ENCODE results near the gene PPP6R2. TPM values are rescaled to one million over a fixed set of nuclear protein-coding genes. Genes with fewer than 3 reads are reported as not detected.

PPP6R2 gene
- polyA plus RNA-seq, 1 donor (not counting 4 experiments of a cell fraction or from before 2014, with no cell fraction given) = 19.8 TPM

DNA sequence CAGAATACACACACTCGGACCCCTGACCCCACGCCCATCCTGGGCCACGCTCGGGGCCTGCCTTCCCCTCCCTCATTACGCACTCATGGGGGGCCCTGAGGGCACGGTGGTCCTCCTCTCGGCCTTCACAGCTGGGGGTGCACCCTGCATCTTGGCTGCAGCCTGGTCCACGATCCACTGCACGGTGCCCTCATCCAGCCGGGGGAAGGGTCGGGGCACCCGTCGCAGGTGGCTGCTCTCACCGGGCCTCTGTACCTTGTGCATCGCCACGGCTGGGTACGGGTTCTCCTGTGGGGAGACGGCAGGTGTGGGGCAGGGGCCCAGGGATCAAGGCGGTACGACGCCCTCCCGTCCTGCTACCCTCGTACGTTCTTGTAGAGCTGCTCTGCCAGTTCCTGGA, 121.3 kb downstream of the PPP6R2 start:
- no peaks in the 10 kb centered on the region for H3K27me3 ChIP-seq (ENCODE audit: control insufficient read depth, extremely low read depth, insufficient read depth, low read length)
- H2AFZ ChIP-seq (ENCODE audit: control insufficient read depth, low read length) = no peak overlapping the region
- H4K20me1 ChIP-seq (ENCODE audit: control insufficient read depth, extremely low read depth, insufficient read depth, low read length) = peaks cover 7% of the 10 kb centered on the region
- no peak for DNase-seq (ENCODE audit: low read depth, low spot score)
- no peak overlapping the region for H3K9ac ChIP-seq (ENCODE audit: control insufficient read depth, extremely low read depth, insufficient read depth, low read length)
- peaks cover 39 to 60% of the 10 kb centered on the region in 2 experiments for H3K36me3 ChIP-seq (ENCODE audit: control insufficient read depth in 2 of 2, extremely low read depth in 1 of 2, insufficient read depth in 2 of 2, low read length in 2 of 2)
- peaks cover 12% of the 10 kb centered on the region for H3K4me1 ChIP-seq (ENCODE audit: control insufficient read depth, extremely low read depth, insufficient read depth, low read length)
- TF ChIP-seq CTCF (optimal IDR thresholded peaks at IDR 0.05 in 1 of 3, IDR thresholded peaks at IDR 0.05 in 1 of 3, conservative IDR thresholded peaks at IDR 0.05 in 1 of 3; ENCODE audit: extremely low read depth in 1 of 3, insufficient read depth in 2 of 3, low read length in 3 of 3) (no peak), EZH2 (IDR thresholded peaks at IDR 0.05; ENCODE audit: low read length) (no peak)
- no peak for FAIRE-seq
- H3K27ac ChIP-seq (ENCODE audit: control insufficient read depth, insufficient read depth, low read length) = no peak overlapping the region
- H3K4me2 ChIP-seq (ENCODE audit: control insufficient read depth, extremely low read depth, insufficient read depth, low read depth, low read length) = no peak overlapping the region
- no peaks in the 10 kb centered on the region for H3K9me3 ChIP-seq (ENCODE audit: control insufficient read depth, low read depth, low read length)
- H3K79me2 ChIP-seq (ENCODE audit: control insufficient read depth, insufficient read depth, low read length) = peaks cover 13% of the 10 kb centered on the region
- H3K9me1 ChIP-seq (ENCODE audit: control insufficient read depth, extremely low read depth, insufficient read depth, low read length) = peaks cover 5% of the 10 kb centered on the region
- dilution Hi-C loops (cut with MboI; ENCODE audit: extremely low pct_ligation_motif_present, low sequenced_read_pairs) = no loop called here
- no peak overlapping the region for H3K4me3 ChIP-seq (ENCODE audit: control insufficient read depth in 2 of 3, extremely low read depth in 1 of 3, insufficient read depth in 2 of 3, low read depth in 1 of 3, low read length in 3 of 3)

- FAIRE-seq (no peak), DNase-seq (ENCODE audit: low read depth, low spot score) (no peak)
- Histone ChIP-seq H4K20me1 (ENCODE audit: control insufficient read depth, extremely low read depth, insufficient read depth, low read length) (peaks cover 9% of the 10 kb centered on the region), H3K4me3 (ENCODE audit: control insufficient read depth in 2 of 3, extremely low read depth in 1 of 3, insufficient read depth in 2 of 3, low read depth in 1 of 3, low read length in 3 of 3) (no peak overlapping the region), H3K4me1 (ENCODE audit: control insufficient read depth, extremely low read depth, insufficient read depth, low read length) (peaks cover 21% of the 10 kb centered on the region), H3K27me3 (ENCODE audit: control insufficient read depth, extremely low read depth, insufficient read depth, low read length) (no peaks in the 10 kb centered on the region), H3K9ac (ENCODE audit: control insufficient read depth, extremely low read depth, insufficient read depth, low read length) (no peak overlapping the region), H2AFZ (ENCODE audit: control insufficient read depth, low read length) (no peak overlapping the region), H3K4me2 (ENCODE audit: control insufficient read depth, extremely low read depth, insufficient read depth, low read depth, low read length) (no peak overlapping the region), H3K27ac (ENCODE audit: control insufficient read depth, insufficient read depth, low read length) (no peak overlapping the region), H3K9me3 (ENCODE audit: control insufficient read depth, low read depth, low read length) (no peaks in the 10 kb centered on the region), H3K36me3 (ENCODE audit: control insufficient read depth in 2 of 2, extremely low read depth in 1 of 2, insufficient read depth in 2 of 2, low read length in 2 of 2) (peaks cover 35 to 56% of the 10 kb centered on the region in 2 experiments), H3K79me2 (ENCODE audit: control insufficient read depth, insufficient read depth, low read length) (peaks cover 16% of the 10 kb centered on the region), H3K9me1 (ENCODE audit: control insufficient read depth, extremely low read depth, insufficient read depth, low read length) (peaks cover 8% of the 10 kb centered on the region)
- no peak for TF ChIP-seq CTCF (optimal IDR thresholded peaks at IDR 0.05 in 1 of 3, IDR thresholded peaks at IDR 0.05 in 1 of 3, conservative IDR thresholded peaks at IDR 0.05 in 1 of 3; ENCODE audit: extremely low read depth in 1 of 3, insufficient read depth in 2 of 3, low read length in 3 of 3)
- TF ChIP-seq EZH2 (IDR thresholded peaks at IDR 0.05; ENCODE audit: low read length) = no peak
- dilution Hi-C loops (cut with MboI; ENCODE audit: extremely low pct_ligation_motif_present, low sequenced_read_pairs) = no loop called here
Observed at GRCh38 chr22:50465066-50465930, 122.2 kb downstream of the PPP6R2 start.

Measured in keratinocyte (primary cell).